Measurements from ENCODE around the gene CYP11A1.

CYP11A1 gene

GRCh38 chr15:74384566-74384880 lies 17.1 kb upstream of the CYP11A1 start:
- no peaks in the 10 kb centered on the region for H3K27me3 ChIP-seq (ENCODE audit: insufficient read depth, low read length, poor library complexity, severe bottlenecking)
- no peak overlapping the region for H3K9ac ChIP-seq (ENCODE audit: low read depth, low read length, poor library complexity, severe bottlenecking)
- H4K20me1 ChIP-seq (ENCODE audit: insufficient read depth, low read length, poor library complexity, severe bottlenecking) = no peaks in the 10 kb centered on the region
- no peaks in the 10 kb centered on the region; the same call in 1 of the 2 replicates for H3F3A ChIP-seq (ENCODE audit: low read depth)
- H3K79me2 ChIP-seq (ENCODE audit: insufficient read depth, low read length) = no peaks in the 10 kb centered on the region
- H3K9me3 ChIP-seq (ENCODE audit: insufficient read depth, low read depth, low read length) = no peaks in the 10 kb centered on the region
- peaks cover 56% of the 10 kb centered on the region for H3K4me1 ChIP-seq (ENCODE audit: insufficient read depth, low read length, poor library complexity, severe bottlenecking)
- no peak overlapping the region for H3K4me3 ChIP-seq (ENCODE audit: low read length, poor library complexity, severe bottlenecking)
- no peaks in the 10 kb centered on the region for H3K9me2 ChIP-seq (replicated peaks; ENCODE audit: low read depth, low read length)
- H3K36me3 ChIP-seq (ENCODE audit: insufficient read depth, low read length) = no peaks in the 10 kb centered on the region
- no peak overlapping the region for H2AFZ ChIP-seq (ENCODE audit: low read length)
- H3K4me2 ChIP-seq (ENCODE audit: low read depth, low read length, poor library complexity, severe bottlenecking) = no peak overlapping the region
- TF ChIP-seq CTCF (conservative IDR thresholded peaks at IDR 0.05; ENCODE audit: low read length) (no peak), EZH2phosphoT487 (IDR thresholded peaks at IDR 0.05; ENCODE audit: borderline replicate concordance) (no peak)

GRCh38 chr15:74383695-74384565 lies 16.5 kb upstream of the CYP11A1 start:
- H3K27me3 ChIP-seq (ENCODE audit: insufficient read depth, low read length, poor library complexity, severe bottlenecking) = no peaks in the 10 kb centered on the region
- TF ChIP-seq EZH2phosphoT487 (IDR thresholded peaks at IDR 0.05; ENCODE audit: borderline replicate concordance) = no peak
- 0 out of 2 replicates have a peak, but pooled peaks have one; percentile 18 for TF ChIP-seq CTCF (conservative IDR thresholded peaks at IDR 0.05; ENCODE audit: low read length)
- H3K4me1 ChIP-seq (ENCODE audit: insufficient read depth, low read length, poor library complexity, severe bottlenecking) = peaks cover 52% of the 10 kb centered on the region
- no peak overlapping the region; the same call in 1 of the 2 replicates for H2AFZ ChIP-seq (ENCODE audit: low read length)
- no peak overlapping the region for H3K4me2 ChIP-seq (ENCODE audit: low read depth, low read length, poor library complexity, severe bottlenecking)
- H4K20me1 ChIP-seq (ENCODE audit: insufficient read depth, low read length, poor library complexity, severe bottlenecking) = no peaks in the 10 kb centered on the region
- H3F3A ChIP-seq (ENCODE audit: low read depth) = no peaks in the 10 kb centered on the region; the same call in 1 of the 2 replicates
- H3K9ac ChIP-seq (ENCODE audit: low read depth, low read length, poor library complexity, severe bottlenecking) = no peak overlapping the region
- H3K4me3 ChIP-seq (ENCODE audit: low read length, poor library complexity, severe bottlenecking) = no peak overlapping the region
- H3K9me2 ChIP-seq (replicated peaks; ENCODE audit: low read depth, low read length) = no peaks in the 10 kb centered on the region
- no peaks in the 10 kb centered on the region for H3K9me3 ChIP-seq (ENCODE audit: insufficient read depth, low read depth, low read length)
- H3K36me3 ChIP-seq (ENCODE audit: insufficient read depth, low read length) = no peaks in the 10 kb centered on the region
- no peaks in the 10 kb centered on the region for H3K79me2 ChIP-seq (ENCODE audit: insufficient read depth, low read length)

- Histone ChIP-seq H3K27me3 (ENCODE audit: insufficient read depth, low read length, poor library complexity, severe bottlenecking) (no peaks in the 10 kb centered on the region), H2AFZ (ENCODE audit: low read length) (no peak overlapping the region), H3K9me3 (ENCODE audit: insufficient read depth, low read depth, low read length) (no peaks in the 10 kb centered on the region), H3K4me3 (ENCODE audit: low read length, poor library complexity, severe bottlenecking) (no peak overlapping the region), H4K20me1 (ENCODE audit: insufficient read depth, low read length, poor library complexity, severe bottlenecking) (no peaks in the 10 kb centered on the region), H3F3A (ENCODE audit: low read depth) (no peaks in the 10 kb centered on the region), H3K36me3 (ENCODE audit: insufficient read depth, low read length) (no peaks in the 10 kb centered on the region), H3K79me2 (ENCODE audit: insufficient read depth, low read length) (no peaks in the 10 kb centered on the region), H3K4me2 (ENCODE audit: low read depth, low read length, poor library complexity, severe bottlenecking) (no peak overlapping the region), H3K9me2 (replicated peaks; ENCODE audit: low read depth, low read length) (no peaks in the 10 kb centered on the region), H3K4me1 (ENCODE audit: insufficient read depth, low read length, poor library complexity, severe bottlenecking) (peaks cover 48% of the 10 kb centered on the region), H3K9ac (ENCODE audit: low read depth, low read length, poor library complexity, severe bottlenecking) (peak overlapping the region; percentile 0)
- TF ChIP-seq CTCF (conservative IDR thresholded peaks at IDR 0.05; ENCODE audit: low read length) = no peak
- no peak for TF ChIP-seq EZH2phosphoT487 (IDR thresholded peaks at IDR 0.05; ENCODE audit: borderline replicate concordance)
Observed at GRCh38 chr15:74383286-74383685, 15.8 kb upstream of the CYP11A1 start.
